MCF 10A (cell line): ENCODE data around the gene CPNE6. TPM values are rescaled to one million over a fixed set of nuclear protein-coding genes. Genes with fewer than 3 reads are reported as not detected.

Experiments used
- BruUV-seq: library from RNA; stranded (reverse); fragments of 400-500 nt; replicated peaks from 2 replicates; lab custom pipeline; 2021; lab: Mats Ljungman, UMichigan
- CTCF ChIA-PET: fragments of 300-600 bp; sonication (Branson Sonifier 250); formaldehyde crosslinking; extraction: SDS; loops from one replicate; lab custom pipeline; 2021; ENCODE audit warnings: antibody characterized with exemption, inconsistent platforms; lab: Yijun Ruan, JAX
- POLR2A ChIA-PET: fragments of 300-600, 350-650 bp; sonication (Branson Sonifier 250); formaldehyde crosslinking; extraction: SDS; loops from one replicate; lab custom pipeline; 2020; ENCODE audit warnings: antibody characterized with exemption, inconsistent platforms; lab: Yijun Ruan, JAX
- DNase-seq: peaks from one replicate; pipeline ENCODE4 v3.0.0-alpha.2; 2018; ENCODE audit not compliant: unreplicated experiment
- H3K27ac Mint-ChIP-seq: one replicate; pipeline ENCODE4 v1.8.0; 2022; ENCODE audit warnings: mild to moderate bottlenecking, low read depth, mixed read lengths; ENCODE audit not compliant: unreplicated experiment
- H3K27me3 Mint-ChIP-seq: one replicate; pipeline ENCODE4 v1.8.0; 2022; ENCODE audit warnings: mixed read lengths; ENCODE audit not compliant: insufficient read depth, unreplicated experiment
- H3K36me3 Mint-ChIP-seq: one replicate; pipeline ENCODE4 v1.8.0; 2022; ENCODE audit warnings: mild to moderate bottlenecking, moderate library complexity, mixed read lengths; ENCODE audit not compliant: insufficient read depth, unreplicated experiment
- H3K4me1 Mint-ChIP-seq: one replicate; pipeline ENCODE4 v1.8.0; 2022; ENCODE audit warnings: mixed read lengths; ENCODE audit not compliant: insufficient read depth, unreplicated experiment
- H3K4me3 Mint-ChIP-seq: one replicate; pipeline ENCODE4 v1.8.0; 2022; ENCODE audit warnings: mild to moderate bottlenecking, moderate library complexity, mixed read lengths; ENCODE audit not compliant: unreplicated experiment
- H3K9me3 Mint-ChIP-seq: one replicate; pipeline ENCODE4 v1.8.0; 2022; ENCODE audit warnings: mixed read lengths; ENCODE audit not compliant: unreplicated experiment
- intact Hi-C: fragments of 100-400 bp; cut with micrococcal nuclease; formaldehyde crosslinking; loops from 2 replicates; pipeline ENCODE4 v1.14.1; 2022
- total RNA-seq: library from RNA; stranded (reverse); gene quantifications from 2 replicates; pipeline ENCODE4 v1.2.3, GENCODE V29; 2022
- TF ChIP-seq, protein P1 (sequence below): fragments of 200-600 bp; IDR thresholded peaks from one replicate; pipeline ENCODE4 v1.8.0; 2022; ENCODE audit warnings: antibody characterized with exemption, mild to moderate bottlenecking; ENCODE audit not compliant: unreplicated experiment

The CPNE6 gene
- total RNA-seq, 1 experiment from 2014 or later: not detected

DNA sequence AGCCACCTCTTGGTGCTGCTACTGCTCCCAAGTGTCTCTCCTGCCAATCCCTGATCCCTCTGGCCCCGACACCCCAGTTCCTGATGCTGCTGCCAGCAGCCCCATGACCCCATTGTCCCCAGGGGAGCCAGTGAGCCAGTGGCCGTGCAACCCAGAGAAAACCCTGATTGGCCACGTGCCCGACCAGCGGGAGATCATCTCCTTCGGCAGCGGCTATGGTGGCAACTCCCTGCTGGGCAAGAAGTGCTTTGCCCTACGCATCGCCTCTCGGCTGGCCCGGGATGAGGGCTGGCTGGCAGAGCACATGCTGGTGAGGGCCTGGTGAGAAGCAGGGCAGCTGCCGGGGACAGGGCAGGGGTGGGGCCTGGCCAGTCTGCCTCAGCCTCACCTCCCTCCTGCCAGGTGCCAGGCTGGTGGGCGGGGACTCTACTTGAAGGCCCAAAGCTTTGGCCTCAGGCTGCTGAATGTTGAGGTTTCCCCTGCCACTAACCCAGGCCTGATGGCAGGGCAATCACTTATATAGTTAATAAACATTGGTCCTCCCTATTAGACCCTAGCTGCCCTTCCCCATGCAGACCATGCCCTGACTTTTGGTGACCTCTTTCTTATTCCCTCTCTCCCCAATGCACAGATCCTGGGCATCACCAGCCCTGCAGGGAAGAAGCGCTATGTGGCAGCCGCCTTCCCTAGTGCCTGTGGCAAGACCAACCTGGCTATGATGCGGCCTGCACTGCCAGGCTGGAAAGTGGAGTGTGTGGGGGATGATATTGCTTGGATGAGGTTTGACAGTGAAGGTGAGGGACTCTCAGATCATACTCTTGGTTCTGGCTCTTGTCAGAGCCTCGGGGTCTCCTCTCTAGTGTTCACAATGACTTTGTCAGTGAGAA, 27.8 kb downstream of the CPNE6 start:
- H3K9me3 Mint-ChIP-seq: no peaks in the 10 kb centered on the region
- TF ChIP-seq, protein P1, sequence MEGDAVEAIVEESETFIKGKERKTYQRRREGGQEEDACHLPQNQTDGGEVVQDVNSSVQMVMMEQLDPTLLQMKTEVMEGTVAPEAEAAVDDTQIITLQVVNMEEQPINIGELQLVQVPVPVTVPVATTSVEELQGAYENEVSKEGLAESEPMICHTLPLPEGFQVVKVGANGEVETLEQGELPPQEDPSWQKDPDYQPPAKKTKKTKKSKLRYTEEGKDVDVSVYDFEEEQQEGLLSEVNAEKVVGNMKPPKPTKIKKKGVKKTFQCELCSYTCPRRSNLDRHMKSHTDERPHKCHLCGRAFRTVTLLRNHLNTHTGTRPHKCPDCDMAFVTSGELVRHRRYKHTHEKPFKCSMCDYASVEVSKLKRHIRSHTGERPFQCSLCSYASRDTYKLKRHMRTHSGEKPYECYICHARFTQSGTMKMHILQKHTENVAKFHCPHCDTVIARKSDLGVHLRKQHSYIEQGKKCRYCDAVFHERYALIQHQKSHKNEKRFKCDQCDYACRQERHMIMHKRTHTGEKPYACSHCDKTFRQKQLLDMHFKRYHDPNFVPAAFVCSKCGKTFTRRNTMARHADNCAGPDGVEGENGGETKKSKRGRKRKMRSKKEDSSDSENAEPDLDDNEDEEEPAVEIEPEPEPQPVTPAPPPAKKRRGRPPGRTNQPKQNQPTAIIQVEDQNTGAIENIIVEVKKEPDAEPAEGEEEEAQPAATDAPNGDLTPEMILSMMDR: no peak
- BruUV-seq: no TSS peak

DNA sequence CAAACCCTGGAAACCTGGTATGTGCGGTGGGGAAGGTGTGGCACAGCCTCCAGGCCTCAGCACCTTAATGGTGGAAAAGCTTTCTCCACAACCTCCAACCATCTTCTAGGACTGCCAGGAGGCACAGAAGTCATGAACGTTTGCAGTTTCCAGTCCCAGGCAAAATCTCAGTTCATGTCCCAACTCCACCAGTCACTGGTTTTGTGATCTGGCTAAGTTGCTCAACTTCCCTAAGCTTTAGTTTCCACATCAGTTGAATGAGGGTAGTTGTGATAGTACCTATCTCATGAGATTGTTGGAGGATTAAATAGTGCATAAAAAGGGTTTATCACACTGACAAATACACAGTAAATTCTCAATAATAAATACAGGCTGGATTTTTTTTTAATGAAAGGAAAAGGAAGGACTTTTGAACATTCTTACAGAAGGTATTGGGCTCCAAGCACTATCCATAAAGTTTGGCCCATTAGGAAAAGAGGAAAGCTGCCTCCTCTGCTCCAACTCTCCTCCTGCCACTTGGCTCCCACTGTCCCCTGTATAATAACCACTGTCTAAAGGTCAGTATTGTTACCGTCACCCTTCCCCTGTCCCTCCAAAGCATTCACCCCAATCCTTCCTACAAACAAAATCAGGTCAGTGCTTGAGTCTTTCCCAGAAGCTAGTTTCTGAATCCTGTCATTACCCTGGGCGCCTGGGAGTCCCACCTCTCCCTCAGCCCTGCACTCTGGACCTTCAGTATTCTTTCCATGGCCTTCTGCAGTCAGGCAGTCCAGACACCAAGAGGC, 29.0 kb downstream of the CPNE6 start:
- Mint-ChIP-seq H3K27me3 (no peaks in the 10 kb centered on the region), H3K4me3 (no peak overlapping the region), H3K4me1 (peaks cover 3% of the 10 kb centered on the region), H3K36me3 (peaks cover 42% of the 10 kb centered on the region), H3K9me3 (no peaks in the 10 kb centered on the region), H3K27ac (no peak overlapping the region)
- ChIA-PET POLR2A (interaction anchor here (0.7 to 0.9 kb wide), 2 partner anchors 8 to 14 kb away, joined by 3 to 4 read pairs; partner anchors contain the start of genes DCAF11 and NRL), CTCF (interaction anchor here (0.6 to 10.7 kb wide), 5 partner anchors 7 to 497 kb away, joined by 3 to 272 read pairs (median 5); partner anchors contain the start of gene PCK2)
- TF ChIP-seq, protein P1: no peak
- DNase-seq: no peak
- no TSS peak for BruUV-seq
- intact Hi-C loops: no loop called here

More for the DNA sequence above, 27.8 kb downstream of the CPNE6 start:
- Mint-ChIP-seq H3K27me3 (no peaks in the 10 kb centered on the region), H3K4me3 (no peak overlapping the region), H3K36me3 (peaks cover 42% of the 10 kb centered on the region), H3K4me1 (peaks cover 13% of the 10 kb centered on the region), H3K27ac (no peak overlapping the region)
- DNase-seq: no peak
- ChIA-PET POLR2A (no interaction called here), CTCF (interaction anchor here (0.6 to 1.2 kb wide), 2 partner anchors 9 to 13 kb away, joined by 3 to 5 read pairs; no protein-coding TSS in a partner anchor)
- intact Hi-C loops: no loop called here

DNA sequence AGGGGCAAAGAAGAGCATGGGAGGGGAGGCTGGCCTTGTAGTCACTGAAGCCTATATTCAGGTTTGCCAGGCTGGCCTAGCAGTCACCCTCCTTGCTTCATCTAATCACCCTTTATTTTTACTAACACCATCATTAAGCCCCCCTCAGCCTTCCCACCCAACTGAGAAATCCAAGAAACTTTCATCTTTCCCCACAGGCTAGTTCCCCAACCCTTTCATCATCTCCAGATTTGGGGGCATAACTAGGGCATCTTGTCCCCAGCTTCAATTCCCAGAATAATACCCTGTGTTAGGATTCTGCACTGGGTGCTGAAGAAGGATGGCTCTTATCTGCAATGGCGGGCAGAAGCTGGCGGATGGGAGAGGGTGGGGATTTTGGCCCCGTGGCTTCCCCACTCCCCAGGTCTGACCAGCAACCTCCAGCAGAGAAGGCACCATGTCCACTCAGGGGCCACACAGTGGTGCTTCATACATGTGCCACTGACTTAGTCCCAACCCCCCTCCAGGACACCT, 29.7 kb downstream of the CPNE6 start:
- Mint-ChIP-seq H3K27ac (no peak overlapping the region), H3K36me3 (peaks cover 42% of the 10 kb centered on the region), H3K27me3 (no peaks in the 10 kb centered on the region), H3K4me3 (no peak overlapping the region), H3K9me3 (no peaks in the 10 kb centered on the region), H3K4me1 (no peaks in the 10 kb centered on the region)
- BruUV-seq: no TSS peak
- CTCF ChIA-PET: interaction anchor here (0.6 to 10.7 kb wide), 3 partner anchors 8 to 65 kb away, joined by 3 to 272 read pairs (median 5); partner anchors contain the start of gene PCK2
- POLR2A ChIA-PET: interaction anchor here (0.9 kb wide), 1 partner anchor 13 kb away, joined by 4 read pairs; the partner anchor contains the start of genes DCAF11 and NRL
- intact Hi-C loops: no loop called here
- TF ChIP-seq, protein P1: no peak
- DNase-seq: no peak
